Stimulated activated CD8-positive, alpha-beta memory T cell treated with anti-CD3 and anti-CD28 coated beads, Interleukin-7, amount 100 ng/mL, for 48 hours (primary cell): Measurements from ENCODE around the gene TERB1.

ENCODE experiments used
- DNase-seq, 2 donors: peaks; one replicate each; pipeline ENCODE4 v3.0.0-alpha.2; 2020; ENCODE audit warnings: low read depth in 1 of 2; ENCODE audit errors: extremely low read depth in 1 of 2

The TERB1 gene, protein sequence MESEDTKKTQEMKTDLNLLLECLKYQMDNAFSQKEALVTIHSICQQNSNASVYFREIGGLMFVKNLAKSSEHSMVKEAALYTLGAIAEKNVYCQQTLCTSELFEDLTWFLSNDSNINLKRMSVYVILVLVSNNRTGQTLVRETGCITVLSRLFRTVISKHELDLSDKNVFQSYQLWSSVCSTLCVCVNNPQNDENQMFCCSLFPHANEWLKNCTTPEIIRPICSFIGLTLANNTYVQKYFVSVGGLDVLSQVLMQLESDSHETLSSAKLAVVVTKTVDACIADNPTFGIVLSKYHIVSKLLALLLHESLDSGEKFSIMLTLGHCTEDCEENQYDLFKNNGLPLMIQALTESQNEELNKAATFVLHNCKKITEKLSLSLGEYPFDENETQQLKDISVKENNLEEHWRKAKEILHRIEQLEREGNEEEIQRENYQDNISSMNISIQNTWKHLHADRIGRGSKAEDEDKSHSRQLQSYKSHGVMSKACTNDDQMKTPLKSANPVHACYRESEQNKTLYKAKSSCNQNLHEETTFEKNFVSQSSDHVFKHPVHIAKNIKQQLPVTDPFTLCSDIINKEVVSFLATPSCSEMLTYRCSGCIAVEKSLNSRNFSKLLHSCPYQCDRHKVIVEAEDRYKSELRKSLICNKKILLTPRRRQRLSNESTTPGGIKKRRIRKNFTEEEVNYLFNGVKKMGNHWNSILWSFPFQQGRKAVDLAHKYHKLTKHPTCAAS

DNA sequence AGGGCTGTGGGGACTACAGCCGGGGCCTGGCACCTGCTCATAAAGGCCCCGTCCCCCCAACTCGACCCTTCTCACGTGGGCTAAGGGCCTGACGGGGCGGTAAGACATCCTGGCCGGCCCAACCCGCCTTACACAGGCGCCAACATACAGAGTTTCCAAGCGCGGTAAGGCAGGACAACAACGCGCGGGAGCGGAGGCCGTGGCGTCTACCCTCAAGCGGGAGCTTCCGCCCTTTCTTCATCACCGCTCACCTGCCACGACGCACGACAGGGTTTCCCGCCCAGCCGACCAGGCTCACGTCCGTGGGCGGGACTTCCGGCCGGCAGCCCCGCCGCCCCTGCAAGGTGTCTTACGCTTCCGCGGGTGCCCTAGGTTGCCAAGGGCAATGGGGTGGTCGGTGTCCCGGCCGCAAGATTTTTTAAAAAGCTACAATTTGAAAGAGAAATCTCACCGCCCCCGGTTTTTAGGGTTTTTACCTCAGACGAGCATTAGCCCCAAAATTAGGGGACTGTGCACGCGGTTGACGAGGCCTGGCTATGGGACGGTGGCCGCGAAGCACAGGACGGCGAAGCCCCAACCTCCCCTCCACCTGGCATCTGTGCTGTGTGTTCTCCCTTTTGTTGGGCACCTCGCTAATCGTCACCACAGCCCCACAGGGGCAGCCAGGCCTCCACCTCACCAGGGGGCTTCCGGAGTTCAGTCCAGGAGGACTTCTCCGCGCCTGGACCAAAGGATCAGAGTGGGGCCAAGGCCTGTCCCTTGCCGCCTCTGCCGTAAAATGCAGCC, at the start of gene TERB1:
Gene TERB1 (minus strand): TSS at position 265 of the 786 bp plus-strand sequence. CDS start 4,786 bp downstream, outside the sequence.
- no peak for DNase-seq

- no peak for DNase-seq
Measured at GRCh38 chr16:66850115-66850815, 48.9 kb upstream of the TERB1 start.

DNA sequence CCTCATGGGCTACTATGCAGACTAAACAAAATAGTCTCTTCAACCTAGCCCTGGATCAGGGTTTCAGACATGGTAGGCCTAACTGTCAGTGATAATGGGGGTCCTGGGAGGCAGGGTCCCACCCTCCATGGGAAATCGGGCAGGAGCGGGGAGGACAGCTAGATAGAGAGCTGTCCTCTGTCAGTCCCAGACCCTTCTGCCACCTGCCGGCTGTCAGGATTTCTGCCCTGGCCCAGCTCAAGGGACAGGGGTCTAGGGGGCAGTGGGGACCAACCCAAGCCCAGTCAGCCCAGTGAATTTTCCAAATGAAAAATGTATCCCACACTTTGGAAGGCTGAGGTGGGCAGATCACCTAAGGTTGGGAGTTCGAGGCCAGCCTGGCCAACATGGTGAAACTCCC, 48.2 kb upstream of the TERB1 start:
- no peak for DNase-seq

DNA sequence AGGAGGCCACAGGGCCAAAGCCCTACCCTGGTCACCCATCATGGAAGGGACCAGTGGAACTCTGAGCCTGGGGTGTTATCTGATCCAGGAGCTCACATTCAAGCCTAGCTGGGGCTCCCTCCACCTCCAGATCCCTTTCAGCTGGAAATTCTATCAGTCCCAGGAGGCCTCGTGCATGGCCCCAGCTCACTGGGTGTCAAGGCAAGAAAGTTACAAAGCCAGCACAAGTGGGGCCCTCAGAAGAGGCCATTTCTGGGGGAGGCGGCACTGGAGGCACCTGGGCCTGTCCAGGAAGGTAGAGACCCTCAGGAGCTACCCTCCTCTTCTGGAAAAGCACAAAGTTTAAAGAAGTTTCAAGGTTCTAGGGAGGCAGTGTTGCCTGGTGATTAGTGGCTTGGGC, 47.6 kb upstream of the TERB1 start:
- DNase-seq: no peak

GRCh38 chr16:66848172-66848571, 46.8 kb upstream of the TERB1 start:
- DNase-seq: no peak

- DNase-seq: no peak
Measured at GRCh38 chr16:66847533-66848067, 46.2 kb upstream of the TERB1 start.

GRCh38 chr16:66846831-66847230, 45.4 kb upstream of the TERB1 start:
- DNase-seq: no peak

- DNase-seq: no peak
Measured at GRCh38 chr16:66846266-66846665, 44.9 kb upstream of the TERB1 start.

- no peak for DNase-seq
Measured at GRCh38 chr16:66845791-66846221, 44.4 kb upstream of the TERB1 start.

DNA sequence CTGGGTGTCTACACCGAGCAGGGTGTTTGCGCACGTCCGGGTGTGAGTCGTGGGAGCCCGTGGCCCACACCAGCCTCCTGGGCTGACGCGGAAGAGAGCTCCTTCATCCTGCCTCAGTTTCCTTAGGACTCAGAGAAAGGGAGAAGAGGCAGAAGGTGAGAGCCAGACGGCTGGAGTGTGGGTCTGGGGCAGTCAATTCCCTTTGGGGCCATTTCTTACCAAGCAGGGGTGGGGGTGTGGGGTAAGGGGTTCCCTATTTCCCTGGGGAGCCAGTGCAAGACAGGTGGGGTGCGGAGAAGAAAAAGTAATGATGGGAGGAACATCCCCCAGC, 43.7 kb upstream of the TERB1 start:
- no peak for DNase-seq

DNA sequence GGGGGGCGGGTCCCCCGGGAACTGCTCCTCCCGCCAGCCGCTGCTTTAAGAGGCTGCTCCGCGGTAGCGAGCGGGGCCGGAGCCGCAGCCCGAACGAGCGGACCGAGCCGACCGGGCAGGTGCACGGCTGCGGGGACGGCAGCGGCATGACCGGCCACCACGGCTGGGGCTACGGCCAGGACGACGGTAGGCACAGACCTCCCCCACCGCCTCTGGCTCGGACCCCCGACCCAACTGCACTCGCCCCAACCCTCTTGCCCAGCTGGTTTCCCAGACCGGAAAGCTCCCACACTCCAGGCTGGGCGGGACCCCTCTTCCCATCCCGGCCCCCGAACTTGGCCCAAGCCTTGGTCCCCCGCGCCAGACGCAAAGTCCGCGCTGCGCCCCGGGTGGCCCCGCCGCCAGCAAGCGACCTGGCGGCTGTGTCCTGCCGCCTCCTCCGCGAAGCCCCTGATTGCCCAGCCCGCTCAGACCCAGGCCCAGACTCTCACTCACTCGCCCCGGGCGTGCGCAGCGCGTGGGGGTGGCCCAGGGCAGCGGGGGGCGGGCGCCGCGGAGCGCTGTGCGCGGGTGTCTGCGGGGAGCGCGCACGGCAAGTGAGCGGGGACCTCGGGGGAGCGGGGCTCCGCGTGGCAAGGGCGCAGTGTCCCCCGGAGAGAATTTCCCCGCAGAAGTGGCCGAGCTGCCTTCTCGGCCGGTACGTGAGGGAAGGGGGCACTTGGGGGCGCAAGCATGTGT, 43.1 kb upstream of the TERB1 start, which contains the start of gene CA7:
Gene CA7 (plus strand): TSS at position 73 of the 738 bp plus-strand sequence. CDS start 74 bp downstream, at position 147.
- DNase-seq: no peak

GRCh38 chr16:66844009-66844341, 42.6 kb upstream of the TERB1 start:
- DNase-seq: no peak

GRCh38 chr16:66843191-66843590, 41.8 kb upstream of the TERB1 start:
- DNase-seq: no peak

DNA sequence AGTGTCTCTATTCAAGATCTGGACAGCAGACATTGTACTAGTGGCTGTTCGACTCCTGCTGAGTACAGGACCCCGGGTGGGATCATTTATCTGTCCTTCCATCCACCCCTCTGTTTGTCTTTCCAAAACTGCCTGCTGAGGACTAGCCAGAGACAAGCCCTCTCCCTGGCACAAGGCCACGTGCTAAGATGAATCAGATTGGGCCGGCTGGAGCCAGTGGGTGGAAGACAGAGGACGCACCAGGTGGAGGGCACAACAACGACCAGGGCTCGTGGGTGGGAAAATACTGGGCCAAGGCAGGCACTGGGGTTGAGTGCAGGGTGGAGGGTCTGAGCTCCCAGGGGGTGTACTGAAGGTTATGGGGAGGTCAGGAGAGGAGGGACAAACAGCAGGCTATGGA, 41.4 kb upstream of the TERB1 start:
- no peak for DNase-seq

GRCh38 chr16:66841366-66841765, 40.0 kb upstream of the TERB1 start:
- no peak for DNase-seq

GRCh38 chr16:66840883-66841282, 39.5 kb upstream of the TERB1 start:
- no peak for DNase-seq

- DNase-seq: no peak
Measured at GRCh38 chr16:66834746-66835145, 33.4 kb upstream of the TERB1 start.

DNA sequence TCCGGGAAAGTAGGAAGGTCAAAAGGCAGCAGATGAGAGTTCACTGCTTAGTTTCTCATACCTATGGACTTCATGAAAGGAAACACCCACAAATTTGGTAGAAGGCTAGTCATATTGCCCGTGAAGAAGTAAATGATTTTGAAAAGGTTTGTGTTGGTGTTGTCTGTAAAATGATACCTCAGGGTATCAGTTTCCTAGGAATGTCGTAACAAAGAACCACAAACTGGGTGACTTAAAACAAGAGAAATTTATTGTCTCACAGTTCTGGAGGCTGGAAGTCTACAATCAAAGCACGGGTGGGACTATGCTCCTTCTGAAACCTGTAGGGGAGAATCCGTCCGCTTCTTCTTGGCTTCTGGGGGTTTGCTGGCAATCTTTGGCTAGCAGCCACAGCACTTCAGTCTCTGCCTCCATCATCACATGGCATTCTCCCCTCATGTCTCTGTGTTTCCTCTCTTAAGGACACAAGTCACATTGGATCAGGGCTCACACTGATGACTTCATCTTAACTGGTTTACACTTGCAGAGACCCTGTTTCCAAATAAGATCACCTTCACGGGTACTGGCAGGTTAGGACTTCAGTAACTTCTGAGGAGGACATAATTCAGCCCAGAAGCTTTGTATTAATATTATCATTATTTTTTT, 31.4 kb upstream of the TERB1 start:
- DNase-seq: no peak

DNA sequence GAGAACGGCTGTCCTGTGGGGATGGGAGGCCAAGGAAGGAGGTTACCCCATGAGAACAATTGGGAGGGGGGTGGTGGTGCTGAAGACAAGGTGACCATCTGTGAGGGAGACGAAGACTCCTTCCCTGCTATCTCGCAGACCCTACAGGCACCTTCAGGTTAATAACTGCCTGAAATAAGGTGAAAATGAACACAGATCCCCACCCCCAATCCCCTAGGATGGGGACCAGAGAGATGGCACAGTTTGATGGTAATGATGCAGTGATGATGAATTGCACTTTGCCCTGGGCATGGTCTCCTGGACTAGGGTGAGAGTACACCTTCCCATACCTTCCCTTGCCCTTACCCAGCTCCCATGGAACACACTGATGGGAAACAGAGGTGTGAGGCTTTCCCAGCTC, 30.8 kb upstream of the TERB1 start:
- no peak for DNase-seq
